ENCODE results near the gene SNX4.
"Not testable (repeated sequence)": the region's sequence is repeated elsewhere in the genome, so short reads cannot be mapped to it uniquely, and the experiment has no call there.

GRCh38 chr3:125405515-125405914 is 114.5 kb downstream of the SNX4 start:
- not testable (repeated sequence) for TF ChIP-seq CTCF, EZH2phosphoT487 (IDR thresholded peaks at IDR 0.05; ENCODE audit: low read length)

Data from MM.1S (cell line).